GM21825 (cell line): ENCODE data around the gene UBAP1L.
"Not testable (repeated sequence)": the region's sequence is repeated elsewhere in the genome, so short reads cannot be mapped to it uniquely, and the experiment has no call there.

Source experiments
- ATAC-seq: cut with Tn5 transposase; IDR thresholded peaks from one replicate; pipeline ENCODE4 v1.9.1; 2021; ENCODE audit warnings: mild to moderate bottlenecking, moderate library complexity; ENCODE audit not compliant: unreplicated experiment

Gene UBAP1L

DNA sequence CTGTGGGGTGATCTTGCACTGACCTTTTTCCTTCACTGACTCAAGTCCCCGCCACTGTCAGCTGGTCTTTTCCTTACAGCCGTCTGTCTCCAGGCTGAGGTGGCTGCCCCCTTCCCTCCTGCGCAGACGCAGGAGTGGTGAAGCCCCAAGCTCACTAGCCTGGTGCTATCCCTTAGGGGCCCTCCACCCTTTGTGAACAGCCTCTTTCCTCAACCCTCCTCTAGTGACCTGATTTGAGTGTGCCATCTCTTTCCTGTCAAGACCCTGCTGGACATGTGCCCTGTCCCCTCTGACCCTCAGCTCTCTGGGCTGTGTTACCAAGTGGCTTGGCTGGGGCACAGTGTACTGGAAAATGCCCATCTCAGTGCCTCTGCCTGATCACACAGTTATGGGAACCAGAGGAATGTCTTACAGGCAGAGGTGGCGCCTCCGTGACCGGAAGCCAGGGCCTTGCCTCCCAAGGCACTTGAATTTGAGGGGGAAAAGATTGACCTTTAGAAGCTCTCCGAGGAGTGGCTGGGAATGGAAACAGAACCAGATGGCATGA, 29.7 kb downstream of the UBAP1L start:
- no peak for ATAC-seq

DNA sequence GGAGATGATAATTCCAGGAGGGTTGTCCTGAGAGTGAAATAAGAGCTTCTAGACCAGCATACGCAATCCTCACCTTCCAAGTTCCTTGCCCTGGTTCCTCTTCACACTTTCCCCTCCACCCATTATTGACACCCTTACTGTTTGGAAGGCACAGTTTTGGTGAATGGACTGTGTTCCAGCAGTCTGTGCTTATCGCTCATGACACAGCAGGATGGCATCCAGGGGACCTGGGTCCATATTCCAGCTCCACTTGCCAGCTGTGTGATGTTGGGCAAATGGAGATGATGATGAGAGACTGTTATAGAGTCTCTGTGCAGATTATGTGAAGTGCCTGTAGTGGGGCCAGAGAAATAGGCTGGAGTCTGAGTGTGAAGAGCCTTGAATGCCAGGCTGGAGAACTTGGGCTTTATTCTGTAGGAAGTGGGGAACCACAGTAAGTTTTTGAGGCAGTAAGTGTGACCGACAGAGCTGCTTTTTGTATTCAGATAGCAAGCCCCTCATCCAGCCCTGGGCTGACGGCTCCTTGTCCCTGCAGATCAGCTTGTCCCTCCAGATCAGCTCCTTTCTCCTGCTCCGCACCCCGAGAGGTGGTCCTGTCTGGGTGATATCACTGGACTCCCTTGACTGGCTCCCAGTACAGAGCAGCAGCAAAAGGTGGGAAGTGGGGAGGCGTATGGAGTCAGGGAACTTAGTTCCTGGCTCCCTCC, 30.3 kb downstream of the UBAP1L start:
- no peak for ATAC-seq

DNA sequence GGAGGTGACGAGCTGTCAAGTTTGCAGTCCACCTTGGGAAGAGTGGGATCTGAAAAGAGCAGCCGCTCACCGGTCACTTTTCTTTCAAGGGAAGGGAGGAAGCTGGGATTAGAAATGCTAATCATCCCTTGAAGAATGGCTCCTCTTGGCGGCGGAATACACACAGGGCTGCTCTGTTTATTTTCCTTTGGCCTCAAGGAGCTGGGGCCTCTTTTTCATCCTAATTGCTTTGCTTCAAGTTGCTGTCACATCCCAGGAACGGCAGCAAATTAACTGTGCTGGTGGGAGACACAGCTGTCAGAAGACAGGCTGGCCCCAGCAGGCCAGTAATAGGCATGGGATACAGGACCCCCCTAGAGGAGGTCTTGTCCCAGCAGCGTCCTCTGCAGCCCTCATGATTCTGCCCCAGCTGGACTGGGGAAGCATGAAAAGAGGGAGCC, 31.7 kb downstream of the UBAP1L start:
- ATAC-seq = no peak

DNA sequence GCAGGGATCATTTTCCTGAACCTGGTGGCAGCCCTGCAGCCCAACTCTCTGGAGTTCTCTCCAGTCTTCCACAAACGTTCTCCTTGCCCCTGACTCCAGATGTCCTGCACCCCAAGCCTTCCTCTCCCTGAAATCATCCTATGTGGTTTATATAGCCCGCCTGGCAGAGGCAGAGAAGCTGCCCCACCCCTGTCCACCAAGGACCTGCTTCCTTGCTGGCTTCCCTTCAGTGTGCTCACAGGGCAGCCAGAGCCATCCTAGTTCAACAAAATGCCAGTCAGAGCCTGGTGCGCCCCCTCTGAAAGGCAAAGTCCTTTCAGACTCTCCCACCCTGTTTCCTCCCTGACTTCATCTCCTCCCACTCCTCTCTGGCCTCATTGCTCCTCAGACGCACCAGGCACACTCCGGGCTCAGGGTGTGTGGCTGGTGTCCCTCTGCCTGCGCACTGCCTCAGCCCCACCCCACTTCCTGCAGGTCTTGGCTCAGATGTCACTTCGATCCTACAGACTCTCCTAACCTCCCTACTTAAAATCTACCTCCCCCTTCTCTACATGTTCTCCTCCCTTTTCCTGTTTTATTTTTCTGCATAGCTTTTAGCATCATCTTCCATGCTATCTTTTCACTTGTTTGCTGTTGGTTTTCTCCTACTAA, 32.6 kb downstream of the UBAP1L start:
- ATAC-seq = no peak

DNA sequence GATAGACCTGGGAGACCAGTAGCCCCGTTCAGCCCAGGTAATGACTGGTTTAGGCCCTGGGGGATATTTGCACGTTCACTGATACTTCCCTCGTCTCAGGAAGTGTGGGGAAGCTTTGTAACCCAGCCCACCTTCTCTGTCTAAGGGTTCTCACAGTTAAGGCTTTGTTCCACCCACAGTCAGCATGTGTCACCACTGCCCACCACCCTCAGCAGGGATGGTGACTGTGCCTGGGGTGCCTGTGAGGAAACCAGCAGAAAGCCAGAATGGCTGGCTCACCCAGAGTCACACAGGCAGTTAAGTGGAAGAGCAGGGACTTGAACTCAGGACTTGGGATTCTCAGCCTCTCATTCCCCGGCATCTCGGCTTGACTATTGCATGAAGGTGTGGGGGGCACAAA, 33.2 kb downstream of the UBAP1L start:
- ATAC-seq = no peak

DNA sequence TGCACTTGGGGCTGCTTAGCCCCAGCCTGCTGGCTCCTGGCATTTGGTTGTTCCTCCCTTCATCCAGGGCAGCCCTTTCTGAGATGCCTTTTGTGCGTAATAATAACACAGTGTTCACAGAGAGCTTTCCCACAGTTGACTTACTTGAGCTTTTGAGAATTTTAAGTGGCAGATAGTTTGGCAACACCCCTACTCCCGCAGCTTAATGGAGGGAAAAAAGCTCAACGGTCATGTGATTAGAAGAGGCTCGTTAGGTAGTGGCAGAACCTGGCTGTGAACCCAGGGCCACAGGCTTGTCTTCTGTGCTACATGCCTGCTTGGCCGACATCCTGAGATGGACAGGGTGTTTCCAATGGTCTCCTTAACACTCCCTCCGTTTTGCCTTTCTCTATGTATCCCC, 33.7 kb downstream of the UBAP1L start:
- no peak for ATAC-seq

DNA sequence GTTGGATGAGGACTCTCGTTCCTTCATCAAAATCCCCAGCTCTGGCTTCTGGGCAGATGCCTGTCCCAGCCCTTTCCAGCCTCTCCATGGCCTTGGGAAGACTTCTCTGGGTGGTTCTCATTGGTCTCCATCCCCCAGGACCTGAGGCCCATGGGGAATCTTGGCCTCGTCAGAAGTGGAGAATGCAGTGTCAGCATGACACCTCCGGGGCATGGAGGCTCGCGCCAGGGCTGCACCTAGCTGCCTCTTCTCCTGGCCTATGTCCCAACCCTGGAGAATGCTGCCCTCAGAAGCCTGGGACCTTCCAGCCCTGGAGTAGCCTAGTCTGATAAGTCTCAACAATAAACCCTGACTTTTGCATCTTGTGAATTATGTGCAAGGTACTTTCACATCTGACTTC, 35.4 kb downstream of the UBAP1L start:
- ATAC-seq = no peak

DNA sequence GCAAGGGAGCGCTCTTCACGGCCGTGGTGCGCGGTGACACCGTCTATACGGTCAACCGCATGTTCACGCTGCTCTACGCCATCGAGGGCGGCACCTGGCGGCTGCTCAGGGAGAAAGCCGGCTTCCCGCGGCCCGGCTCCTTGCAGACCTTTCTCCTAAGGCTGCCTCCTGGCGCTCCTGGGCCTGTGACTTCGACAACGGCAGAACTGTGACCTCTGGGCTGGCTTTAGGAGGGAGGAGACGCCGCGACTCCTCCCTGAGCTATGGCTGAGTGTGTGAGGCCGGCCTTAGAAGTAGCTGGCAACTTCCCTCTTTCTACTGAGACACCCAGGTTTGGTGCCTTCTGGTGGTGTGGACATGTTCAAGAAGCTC, 37.0 kb downstream of the UBAP1L start:
- no peak for ATAC-seq

DNA sequence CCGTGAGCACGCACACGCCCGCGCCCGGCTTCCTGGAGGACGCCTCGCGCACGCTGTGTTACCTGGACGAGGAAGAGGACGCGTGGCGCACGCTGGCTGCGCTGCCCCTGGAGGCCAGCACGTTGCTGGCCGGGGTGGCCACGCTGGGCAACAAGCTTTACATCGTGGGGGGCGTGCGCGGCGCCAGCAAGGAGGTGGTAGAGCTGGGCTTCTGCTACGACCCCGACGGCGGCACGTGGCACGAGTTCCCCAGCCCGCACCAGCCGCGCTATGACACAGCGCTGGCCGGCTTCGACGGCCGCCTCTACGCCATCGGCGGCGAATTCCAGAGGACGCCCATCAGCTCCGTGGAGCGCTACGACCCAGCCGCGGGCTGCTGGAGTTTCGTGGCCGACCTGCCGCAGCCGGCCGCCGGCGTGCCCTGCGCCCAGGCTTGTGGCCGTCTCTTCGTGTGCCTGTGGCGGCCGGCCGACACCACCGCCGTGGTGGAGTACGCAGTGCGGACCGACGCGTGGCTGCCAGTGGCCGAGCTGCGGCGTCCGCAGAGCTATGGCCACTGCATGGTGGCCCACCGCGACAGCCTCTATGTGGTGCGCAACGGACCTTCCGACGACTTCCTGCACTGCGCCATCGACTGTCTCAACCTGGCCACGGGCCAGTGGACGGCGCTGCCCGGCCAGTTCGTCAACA, 37.6 kb downstream of the UBAP1L start:
- ATAC-seq = no peak

DNA sequence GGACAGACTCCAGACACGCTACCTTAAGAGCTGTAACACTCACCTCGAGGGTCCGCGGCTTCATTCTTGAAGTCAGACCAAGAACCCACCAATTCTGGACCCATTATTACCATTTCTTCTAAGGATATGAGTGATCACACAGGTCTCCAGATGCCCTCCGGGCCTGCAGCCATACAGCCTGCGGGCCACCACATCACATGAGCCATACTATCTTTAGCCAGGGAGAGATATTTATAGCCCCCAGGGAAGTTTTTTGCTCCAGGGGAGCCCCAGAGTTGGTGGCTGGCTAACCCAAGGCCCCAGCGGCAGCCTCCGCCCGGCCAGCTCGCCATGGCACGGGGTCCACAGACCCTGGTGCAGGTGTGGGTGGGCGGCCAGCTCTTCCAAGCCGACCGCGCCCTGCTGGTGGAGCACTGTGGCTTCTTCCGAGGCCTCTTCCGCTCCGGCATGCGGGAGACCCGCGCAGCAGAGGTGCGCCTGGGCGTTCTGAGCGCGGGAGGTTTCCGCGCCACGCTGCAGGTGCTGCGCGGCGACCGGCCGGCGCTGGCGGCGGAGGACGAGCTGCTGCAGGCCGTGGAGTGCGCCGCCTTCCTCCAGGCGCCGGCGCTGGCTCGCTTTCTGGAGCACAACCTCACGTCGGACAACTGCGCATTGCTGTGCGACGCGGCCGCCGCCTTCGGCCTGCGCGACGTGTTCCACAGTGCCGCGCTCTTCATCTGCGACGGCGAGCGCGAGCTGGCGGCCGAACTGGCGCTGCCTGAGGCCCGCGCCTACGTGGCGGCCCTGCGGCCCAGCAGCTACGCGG, 38.3 kb downstream of the UBAP1L start, which contains the start of gene KBTBD13:
Gene KBTBD13, plus strand, starts transcription at position 261 of the 805 bp plus-strand sequence. Its CDS starts 70 bp downstream, at position 331.
- ATAC-seq = no peak

DNA sequence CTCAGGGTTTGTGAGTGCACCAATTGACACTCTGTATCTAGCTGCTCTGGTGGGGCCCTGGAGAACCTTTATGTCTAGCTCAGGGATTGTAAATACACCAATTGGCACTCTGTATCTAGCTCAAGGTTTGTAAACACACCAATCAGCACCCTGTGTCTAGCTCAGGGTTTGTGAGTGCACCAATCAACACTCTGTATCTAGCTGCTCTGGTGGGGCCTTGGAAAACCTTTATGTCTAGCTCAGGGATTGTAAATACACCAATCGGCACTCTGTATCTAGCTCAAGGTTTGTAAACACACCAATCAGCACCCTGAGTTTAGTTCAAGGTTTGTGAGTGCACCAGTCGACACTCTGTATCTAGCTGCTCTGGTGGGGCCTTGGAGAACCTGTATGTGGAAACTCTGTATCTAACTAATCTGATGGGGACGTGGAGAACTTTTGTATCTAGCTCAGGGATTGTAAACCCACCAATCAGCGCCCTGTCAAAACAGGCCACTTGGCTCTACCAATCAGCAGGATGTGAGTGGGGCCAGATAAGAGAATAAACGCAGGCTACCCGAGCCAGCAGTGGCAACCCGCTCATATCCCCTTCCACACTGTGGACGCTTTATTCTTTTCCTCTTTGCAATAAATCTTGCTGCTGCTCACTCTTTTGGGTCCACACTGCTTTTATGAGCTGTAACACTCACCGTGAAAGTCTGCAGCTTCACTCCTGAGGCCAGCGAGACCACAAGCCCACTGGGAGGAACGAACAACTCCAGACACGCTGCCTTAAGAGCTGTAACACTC, 39.2 kb downstream of the UBAP1L start:
- ATAC-seq = not testable (repeated sequence)

DNA sequence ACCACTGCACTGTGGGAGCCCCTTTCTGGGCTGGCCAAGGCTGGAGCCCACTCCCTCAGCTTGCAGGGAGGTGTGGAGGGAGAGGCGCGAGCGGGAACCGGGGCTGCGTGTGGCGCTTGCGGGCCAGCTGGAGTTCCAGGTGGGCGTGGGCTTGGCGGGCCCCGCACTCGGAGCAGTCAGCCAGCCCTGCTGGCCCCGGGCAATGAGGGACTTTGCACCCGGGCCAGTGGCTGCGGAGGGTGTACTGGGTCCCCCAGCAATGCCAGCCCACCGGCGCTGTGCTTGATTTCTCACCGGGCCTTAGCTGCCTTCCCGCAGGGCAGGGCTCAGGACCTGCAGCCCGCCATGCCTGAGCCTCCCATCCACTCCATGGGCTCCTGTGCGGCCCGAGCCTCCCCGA, 40.1 kb downstream of the UBAP1L start:
- ATAC-seq = not testable (repeated sequence)

DNA sequence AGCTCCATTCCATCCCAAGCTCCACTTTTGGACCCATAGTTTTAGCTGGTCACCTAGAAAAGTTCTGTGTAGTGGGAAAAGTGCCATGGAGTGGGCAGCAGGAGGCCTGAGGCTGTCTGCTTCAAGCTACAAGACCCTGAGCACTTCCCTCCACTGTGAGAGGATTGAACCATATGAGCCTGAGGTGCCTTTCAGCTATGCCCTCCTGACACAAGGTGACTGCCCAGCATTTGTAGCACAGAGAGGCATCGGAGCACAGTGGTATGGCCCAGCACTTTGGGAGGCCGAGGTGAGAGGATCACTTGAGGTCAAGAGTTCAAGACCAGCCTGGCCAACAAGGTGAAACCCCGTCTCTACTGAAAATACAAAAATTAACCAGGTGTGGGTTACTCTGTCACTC, 42.4 kb downstream of the UBAP1L start:
- no peak for ATAC-seq

DNA sequence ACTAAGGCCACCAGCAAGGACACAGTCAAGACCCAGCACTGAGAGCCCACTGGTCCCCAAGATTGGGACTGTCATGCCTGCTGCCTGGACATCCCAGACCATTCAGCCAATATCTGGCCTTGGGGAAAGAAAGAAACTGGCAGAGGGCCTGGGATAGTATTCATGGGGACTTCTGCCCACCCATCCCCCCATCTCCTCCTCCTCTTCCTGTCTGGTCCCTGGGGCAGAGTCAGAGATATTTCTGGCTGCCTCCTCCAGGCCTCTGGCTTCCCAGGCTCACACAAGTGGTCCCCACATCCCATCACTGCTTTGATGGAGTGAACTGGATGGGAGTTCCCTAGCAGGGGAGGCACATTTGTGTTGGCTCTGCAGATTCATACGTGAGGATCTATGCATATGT, 43.0 kb downstream of the UBAP1L start:
- ATAC-seq = no peak

DNA sequence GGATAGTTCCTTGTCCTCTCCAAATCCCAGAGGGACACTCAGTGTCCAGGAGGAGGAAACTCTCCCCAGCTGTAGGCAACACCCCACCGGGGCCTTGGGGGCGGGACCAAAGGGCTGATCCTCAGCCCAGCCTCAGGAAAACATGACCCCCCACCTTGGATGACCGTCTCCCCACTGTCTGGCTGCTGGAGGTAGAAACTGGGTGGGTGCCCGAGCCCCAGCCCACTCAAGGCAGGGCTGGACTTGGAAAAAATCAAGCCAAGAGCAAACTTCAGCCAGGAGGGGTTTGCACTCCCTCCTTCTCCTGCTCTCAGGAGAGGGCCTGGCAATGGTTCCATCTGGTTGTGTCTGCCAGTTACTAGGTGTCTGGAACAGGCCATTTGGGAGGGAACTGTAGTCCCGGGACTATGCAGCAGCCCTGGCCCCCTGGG, 43.6 kb downstream of the UBAP1L start:
- no peak for ATAC-seq

DNA sequence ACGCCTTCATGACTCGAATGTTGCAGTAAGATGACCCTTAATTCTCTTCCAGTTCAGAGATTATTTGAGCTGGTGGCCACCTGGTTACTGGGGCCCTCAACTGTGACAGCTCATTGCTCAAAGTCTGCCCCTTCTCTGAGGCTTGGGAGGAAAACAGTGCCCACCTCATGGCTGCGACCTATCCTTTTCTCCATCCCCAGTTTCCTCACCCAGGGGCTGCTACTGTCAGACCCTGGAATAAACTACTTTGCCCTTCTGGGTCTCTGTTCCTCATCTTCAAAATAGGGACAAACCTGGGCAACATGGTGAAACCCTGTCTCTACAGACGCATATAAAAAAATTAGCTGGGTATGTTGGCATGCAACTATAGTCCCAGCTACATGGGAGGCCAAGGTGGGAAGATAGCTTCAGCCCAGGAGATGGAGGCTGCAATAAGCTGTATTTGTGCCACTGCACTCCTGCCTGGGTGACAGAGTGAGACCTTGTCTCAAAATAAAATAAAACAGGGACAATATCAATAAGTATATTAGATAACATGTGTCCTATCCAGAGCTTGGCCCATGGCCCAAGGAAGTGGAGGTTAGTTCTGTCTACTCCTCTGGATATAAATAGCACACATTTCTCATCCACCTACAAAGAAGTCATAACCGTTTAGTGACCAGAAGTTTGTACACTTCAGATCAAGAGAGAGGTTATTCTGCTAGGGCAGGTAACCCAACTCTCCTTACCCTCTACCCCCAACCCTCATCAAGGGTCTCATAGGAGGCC, 45.0 kb downstream of the UBAP1L start:
- ATAC-seq = no peak

DNA sequence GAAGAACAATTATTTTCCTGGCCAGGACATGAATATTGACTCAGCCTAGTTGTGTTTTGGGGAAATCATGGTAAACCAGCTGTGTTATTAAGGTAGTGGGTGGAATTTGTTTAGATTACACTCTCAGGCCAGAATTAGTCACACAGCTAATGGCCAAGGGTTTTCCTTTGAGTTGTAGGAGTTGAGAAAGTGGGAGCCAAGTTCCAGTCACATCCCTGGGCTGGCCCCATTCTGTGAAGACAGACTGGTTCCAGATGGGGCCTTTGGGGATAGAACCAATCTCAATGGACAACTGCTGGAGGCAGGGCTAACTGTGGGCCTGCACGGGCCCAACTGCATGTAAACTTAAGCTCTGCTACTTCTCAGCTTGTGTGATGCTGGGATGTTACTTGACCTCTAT, 45.8 kb downstream of the UBAP1L start:
- no peak for ATAC-seq

DNA sequence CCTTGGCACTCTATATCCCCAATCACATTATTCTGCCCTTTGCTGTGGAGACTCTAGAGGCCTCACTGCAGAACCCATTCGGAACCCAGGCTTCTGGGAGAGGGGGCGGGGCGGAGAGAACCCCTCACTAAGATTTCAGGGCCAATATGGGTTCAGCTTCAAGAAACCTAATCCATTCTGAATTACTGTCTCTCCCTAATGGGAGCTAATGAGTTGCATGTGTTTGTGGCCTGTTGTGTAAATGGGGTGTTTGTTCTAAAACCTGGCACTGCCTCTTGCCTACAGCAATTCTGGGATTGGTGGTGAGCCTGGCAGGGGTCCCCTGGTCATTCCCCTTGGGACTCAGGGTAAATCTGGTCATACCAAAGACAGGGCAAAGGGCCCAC, 46.6 kb downstream of the UBAP1L start:
- ATAC-seq = no peak

DNA sequence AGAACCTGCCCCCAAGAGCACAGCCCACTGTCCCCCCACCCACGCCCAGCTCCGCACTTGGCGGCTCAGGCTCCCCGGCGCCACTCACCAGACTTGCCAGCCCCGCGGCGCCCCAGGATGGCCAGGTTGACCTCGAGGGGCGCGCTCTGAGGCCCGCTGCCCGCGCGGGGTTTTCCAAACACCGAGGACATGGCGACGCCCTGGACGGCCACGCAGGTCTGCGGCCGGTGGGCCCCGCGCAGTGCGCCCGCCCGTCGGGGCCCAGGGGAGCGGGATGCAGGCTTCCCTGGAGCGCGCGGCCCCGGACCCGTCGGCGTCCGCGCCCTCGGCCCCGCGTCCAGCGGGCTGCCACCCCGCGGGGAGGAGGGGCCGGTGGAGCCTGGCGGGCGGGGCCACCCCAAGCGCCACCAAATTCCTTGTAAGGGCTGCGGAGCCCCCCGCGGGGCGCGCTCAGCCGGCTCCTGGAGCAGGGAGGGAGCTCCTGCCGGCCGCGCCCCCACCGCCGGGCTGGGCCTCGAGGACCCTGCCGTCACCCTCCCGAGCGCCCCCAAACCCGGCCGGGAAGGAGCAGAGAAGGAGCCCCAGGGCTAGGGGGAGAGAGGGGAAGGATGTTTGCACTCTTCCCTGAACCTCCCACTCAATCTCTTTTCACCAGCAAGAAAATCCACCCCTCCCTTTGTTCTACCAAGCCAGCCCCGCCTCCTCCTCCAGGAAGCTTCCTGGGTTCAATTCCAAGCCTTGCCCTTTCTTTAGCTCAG, 47.2 kb downstream of the UBAP1L start, which contains the start of gene RASL12:
Gene RASL12, minus strand, starts transcription at position 347 of the 758 bp plus-strand sequence. Its CDS starts 156 bp downstream, at position 191.
- no peak for ATAC-seq
